WTC11 (cell line): ENCODE measurements around the gene HNRNPL.
A peak's percentile ranks its signal among the peaks of the same experiment; 100 is the strongest.

Source experiments
- ATF2 ChIP-seq: sonication (generic); formaldehyde crosslinking; IDR thresholded peaks from 2 replicates; pipeline ENCODE4 v1.8.1; 2022; ENCODE audit warnings: low read depth, missing genetic modification reagents, borderline replicate concordance
- ATF6 ChIP-seq: sonication (generic); formaldehyde crosslinking; IDR thresholded peaks from 2 replicates; pipeline ENCODE4 v1.8.1; 2023; ENCODE audit warnings: mild to moderate bottlenecking, missing genetic modification reagents
- CTCF ChIP-seq: fragments of 200-600 bp; IDR thresholded peaks from 2 replicates; pipeline ENCODE4 v1.8.0; 2022; ENCODE audit warnings: antibody characterized with exemption
- JUN ChIP-seq: sonication (generic); formaldehyde crosslinking; IDR thresholded peaks from 2 replicates; pipeline ENCODE4 v1.8.0; 2023; ENCODE audit warnings: mild to moderate bottlenecking, missing genetic modification reagents
- NFYB ChIP-seq: sonication (generic); formaldehyde crosslinking; conservative IDR thresholded peaks from 2 replicates; pipeline ENCODE4 v1.8.0; 2022; ENCODE audit warnings: low read depth, missing genetic modification reagents
- NR2C2 ChIP-seq: sonication (generic); formaldehyde crosslinking; IDR thresholded peaks from 2 replicates; pipeline ENCODE4 v1.8.0; 2022; ENCODE audit warnings: mild to moderate bottlenecking, missing genetic modification reagents
- SOX15 ChIP-seq: fragments of 250-450 bp; sonication (Bioruptor Pico); IDR thresholded peaks from 2 replicates; pipeline ENCODE4 v1.9.0; 2021; ENCODE audit warnings: mild to moderate bottlenecking
- ZNF512 ChIP-seq: sonication (generic); formaldehyde crosslinking; IDR thresholded peaks from 2 replicates; pipeline ENCODE4 v1.8.1; 2022; ENCODE audit warnings: missing genetic modification reagents, borderline replicate concordance

DNA sequence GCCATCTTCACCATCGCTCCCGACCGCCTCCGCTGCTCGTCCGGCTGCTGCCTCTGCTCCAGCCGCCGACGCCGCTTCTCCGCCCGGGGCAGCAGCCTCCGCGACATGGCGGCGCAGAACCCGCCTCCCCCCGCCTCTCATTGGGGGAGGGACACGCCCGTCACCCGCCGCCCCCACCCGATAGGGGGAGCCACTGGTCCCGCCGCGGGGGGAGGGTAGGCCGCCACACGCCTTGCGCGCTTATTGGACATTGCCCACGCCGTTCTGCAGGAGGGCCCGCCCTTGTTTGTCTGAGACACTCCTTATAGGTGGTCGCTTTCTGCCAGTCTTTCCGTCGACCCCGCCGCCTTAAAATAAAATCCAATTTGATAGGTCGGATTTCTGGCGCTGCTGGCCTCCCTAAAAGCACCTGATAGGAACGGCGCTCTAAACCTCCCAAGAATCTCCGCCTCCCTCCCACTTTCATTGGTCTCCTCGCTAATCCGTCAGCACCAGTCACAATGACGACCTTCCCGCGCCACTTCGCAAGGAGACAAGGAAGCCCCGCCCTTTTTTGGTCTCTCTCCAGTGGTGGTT, at the start of gene HNRNPL:
- TF ChIP-seq CTCF: peak; percentile 34; the same call in 1 of the 2 replicates
- TF ChIP-seq ZNF512 (CRISPR knock-in tag): no peak
- no peak for TF ChIP-seq SOX15 (CRISPR knock-in tag)
- TF ChIP-seq JUN (CRISPR knock-in tag): no peak
- no peak for TF ChIP-seq ATF6 (CRISPR knock-in tag)
- TF ChIP-seq NFYB (CRISPR knock-in tag): peak; percentile 99
- TF ChIP-seq ATF2 (CRISPR knock-in tag): no peak
- TF ChIP-seq NR2C2: no peak
